NAMALWA (cell line): ENCODE data around the gene RAC3.

Source experiments
- DNase-seq: peaks from one replicate; pipeline ENCODE4 v3.0.0-alpha.2; 2015; ENCODE audit warnings: low spot score

Gene RAC3

GRCh38 chr17:81999587-81999975 is 31.9 kb upstream of the RAC3 start:
- DNase-seq: no peak

- no peak for DNase-seq
Measured at GRCh38 chr17:81999976-82000802, 31.3 kb upstream of the RAC3 start.

- peak; percentile 64 for DNase-seq
Measured at GRCh38 chr17:82000803-82001570, 30.5 kb upstream of the RAC3 start.

GRCh38 chr17:82001571-82002056 is 29.9 kb upstream of the RAC3 start:
- DNase-seq: no peak

- no peak for DNase-seq
Measured at GRCh38 chr17:82003411-82004381, 27.8 kb upstream of the RAC3 start.

GRCh38 chr17:82004517-82005455 is 26.7 kb upstream of the RAC3 start:
- no peak for DNase-seq

GRCh38 chr17:82005701-82006348 is 25.7 kb upstream of the RAC3 start:
- no peak for DNase-seq

GRCh38 chr17:82006468-82007227 is 24.8 kb upstream of the RAC3 start:
- no peak for DNase-seq

- no peak for DNase-seq
Measured at GRCh38 chr17:82007228-82007494, 24.3 kb upstream of the RAC3 start.

- no peak for DNase-seq
Measured at GRCh38 chr17:82007495-82008257, 23.8 kb upstream of the RAC3 start.

- no peak for DNase-seq
Measured at GRCh38 chr17:82008258-82008940, 23.1 kb upstream of the RAC3 start.

GRCh38 chr17:82008941-82009405 is 22.5 kb upstream of the RAC3 start:
- DNase-seq: no peak

GRCh38 chr17:82009413-82009812 is 22.1 kb upstream of the RAC3 start:
- DNase-seq: no peak

GRCh38 chr17:82010575-82011525 is 20.6 kb upstream of the RAC3 start:
- DNase-seq: no peak

GRCh38 chr17:82011617-82012187 is 19.8 kb upstream of the RAC3 start:
- no peak for DNase-seq

GRCh38 chr17:82012261-82012639 is 19.2 kb upstream of the RAC3 start:
- DNase-seq: no peak
